ENCODE results near the gene ACER3.

DNA sequence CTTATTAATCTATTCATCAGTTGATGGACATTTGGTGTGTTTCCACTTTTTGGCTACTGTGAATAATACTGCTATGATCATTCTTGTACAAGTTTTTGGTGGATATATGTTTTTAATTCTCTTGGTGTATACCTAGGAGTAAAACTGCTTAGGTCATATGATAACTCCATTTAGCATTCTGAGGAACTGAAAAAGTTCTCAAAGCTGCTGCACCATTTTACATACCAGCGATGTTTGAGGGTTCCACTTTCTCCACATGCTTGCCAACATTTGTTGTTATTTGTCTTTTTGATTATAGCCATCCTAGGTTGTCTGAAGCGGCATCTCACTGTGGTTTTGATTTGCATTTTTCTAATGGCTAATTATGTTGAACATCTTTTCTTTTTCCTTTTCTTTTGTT is 4.1 kb upstream of the ACER3 start:
- no peak for TF ChIP-seq CTCF (IDR thresholded peaks at IDR 0.05)
- TF ChIP-seq ESRRA (CRISPR knock-in tag; IDR thresholded peaks at IDR 0.05; ENCODE audit: borderline replicate concordance), result no peak
- no peak for TF ChIP-seq USF2 (CRISPR knock-in tag; IDR thresholded peaks at IDR 0.05)

Measured in WTC11 (cell line).